B cell (primary cell): ENCODE measurements around the gene PPP1R13B. TPM values are rescaled to one million over a fixed set of nuclear protein-coding genes. Genes with fewer than 3 reads are reported as not detected.
A peak's percentile ranks its signal among the peaks of the same experiment; 100 is the strongest.

Experiments
- ATAC-seq: fragments of 200-7000 bp; cut with Tn5 transposase; one replicate; pipeline ENCODE4 v1.10.0; 2021; ENCODE audit warnings: low read depth, mild to moderate bottlenecking, moderate number of reproducible peaks, moderate library complexity
- CTCF ChIA-PET: fragments of 350-600 bp; sonication (Branson Sonifier 250); formaldehyde crosslinking; loops from one replicate; lab custom pipeline; 2021; ENCODE audit warnings: antibody characterized with exemption, inconsistent platforms; lab: Charles Lee
- POLR2A ChIA-PET: fragments of 350-600 bp; sonication (Branson Sonifier 250); formaldehyde crosslinking; loops from one replicate; lab custom pipeline; 2021; ENCODE audit warnings: antibody characterized with exemption; lab: Charles Lee
- DNase-seq: peaks from one replicate; pipeline ENCODE4 v3.0.0; 2013
- H2AFZ ChIP-seq: 2 replicates; pipeline ENCODE4 v1.6.1; 2012; ENCODE audit warnings: mild to moderate bottlenecking, low read depth, low read length; ENCODE audit not compliant: insufficient read depth, poor library complexity, severe bottlenecking
- H3K27ac ChIP-seq, 2 donors: 1 replicate in 1 of 2; 2 replicates in 1 of 2; pipeline ENCODE4 v1.5.1; 2012 to 2013; ENCODE audit warnings: low read length in 2 of 2, mild to moderate bottlenecking in 2 of 2, moderate library complexity in 1 of 2
- H3K27me3 ChIP-seq, 4 experiments: fragments of 200-600 bp in 1 of 4; sonication (generic) in 1 of 4; replicated peaks in 1 of 4; 1 replicate in 2 of 4; 2 replicates in 2 of 4; pipeline versions ENCODE4 v1.6.1 to v1.7.0; 2013 to 2016; ENCODE audit warnings: low read length in 3 of 4, mild to moderate bottlenecking in 2 of 4, mixed read lengths in 1 of 4, moderate library complexity in 1 of 4; ENCODE audit not compliant: insufficient read depth in 4 of 4, control insufficient read depth in 3 of 4; ENCODE audit errors: control extremely low read depth in 1 of 4
- H3K36me3 ChIP-seq, 2 experiments: replicated peaks in 1 of 2; 1 replicate in 1 of 2; 2 replicates in 1 of 2; pipeline versions ENCODE4 v1.6.1 to v1.7.1; 2013; ENCODE audit warnings: low read length in 1 of 2; ENCODE audit not compliant: insufficient read depth in 2 of 2, control insufficient read depth in 1 of 2; ENCODE audit errors: control extremely low read depth in 1 of 2, extremely low read depth in 1 of 2
- H3K4me1 ChIP-seq, 2 donors: fragments of 200-600 bp in 1 of 2; sonication (generic) in 1 of 2; 1 replicate in 1 of 2; 2 replicates in 1 of 2; pipeline versions ENCODE4 v1.5.1 to v1.6.1; 2013 to 2017; ENCODE audit warnings: low read length in 2 of 2; ENCODE audit not compliant: control insufficient read depth in 2 of 2, insufficient read depth in 2 of 2
- H3K4me2 ChIP-seq: replicated peaks from 2 replicates; pipeline ENCODE3; 2012; ENCODE audit warnings: mild to moderate bottlenecking, low read depth, low read length; ENCODE audit not compliant: poor library complexity, severe bottlenecking
- H3K4me3 ChIP-seq, 5 experiments: fragments of 200-600 bp in 1 of 5; sonication (generic) in 1 of 5; 1 replicate in 3 of 5; 2 replicates in 2 of 5; pipeline versions ENCODE4 v1.5.1 to v1.7.0; 2011 to 2016; ENCODE audit warnings: low read length in 4 of 5, mild to moderate bottlenecking in 4 of 5, low read depth in 2 of 5, control low read depth in 1 of 5, moderate library complexity in 1 of 5; ENCODE audit not compliant: insufficient read depth in 1 of 5; ENCODE audit errors: control extremely low read depth in 1 of 5, extremely low read depth in 1 of 5
- H3K79me2 ChIP-seq: fragments of 200-600 bp; sonication (generic); one replicate; pipeline ENCODE4 v1.6.0; 2016; ENCODE audit warnings: low read length; ENCODE audit not compliant: control insufficient read depth, insufficient read depth
- H3K9ac ChIP-seq: fragments of 200-600 bp; sonication (generic); 2 replicates; pipeline ENCODE4 v1.6.1; 2017; ENCODE audit warnings: mild to moderate bottlenecking, low read length, moderate library complexity
- H3K9me3 ChIP-seq, 3 donors: one replicate each; pipeline versions ENCODE4 v1.6.1 to v1.7.1; 2013; ENCODE audit warnings: low read length in 2 of 3; ENCODE audit not compliant: control insufficient read depth in 2 of 3, insufficient read depth in 1 of 3; ENCODE audit errors: control extremely low read depth in 1 of 3
- H4K20me1 ChIP-seq: 2 replicates; pipeline ENCODE4 v1.6.0; 2012; ENCODE audit warnings: mild to moderate bottlenecking, low read length; ENCODE audit not compliant: insufficient read depth, control insufficient read depth, poor library complexity, severe bottlenecking
- H3K27ac Mint-ChIP-seq: one replicate; pipeline ENCODE4 v1.8.0; 2021; ENCODE audit warnings: mixed read lengths
- H3K27me3 Mint-ChIP-seq: one replicate; pipeline ENCODE4 v1.8.0; 2021; ENCODE audit warnings: mixed read lengths
- H3K4me1 Mint-ChIP-seq: one replicate; pipeline ENCODE4 v1.8.0; 2021; ENCODE audit warnings: mixed read lengths
- H3K4me3 Mint-ChIP-seq: one replicate; pipeline ENCODE4 v1.8.0; 2021; ENCODE audit warnings: mixed read lengths
- H3K9me3 Mint-ChIP-seq: one replicate; pipeline ENCODE4 v1.8.0; 2022; ENCODE audit warnings: mixed read lengths; ENCODE audit not compliant: insufficient read depth
- CTCF ChIP-seq: fragments of 200-600 bp; IDR thresholded peaks from one replicate; pipeline ENCODE4 v1.8.0; 2022; ENCODE audit warnings: antibody characterized with exemption, mild to moderate bottlenecking
- EZH2 ChIP-seq: IDR thresholded peaks from 2 replicates; pipeline ENCODE4 v1.6.1; 2012; ENCODE audit warnings: borderline replicate concordance, low read depth, mild to moderate bottlenecking, moderate library complexity, low read length; ENCODE audit not compliant: insufficient read depth, poor library complexity, severe bottlenecking
- WGBS: methylation state at CpG from one replicate; pipeline ENCODE4 v1.1.5; 2013; ENCODE audit warnings: missing lambda C conversion rate; ENCODE audit not compliant: insufficient coverage; 5-methylcytosine and 5-hydroxymethylcytosine counted together
- intact Hi-C: fragments of 100-400 bp; cut with micrococcal nuclease; formaldehyde crosslinking; loops from one replicate; pipeline ENCODE4 v1.10.0; 2022
- polyA plus RNA-seq: library from polyadenylated mRNA; depleted of rRNA; stranded (reverse); fragments of >200 nt; gene quantifications from 2 replicates; pipeline ENCODE4 v1.2.3, GENCODE V29; 2012
- total RNA-seq, 2 donors: library from RNA; stranded (reverse); fragments of 120-200 nt in 1 of 2; gene quantifications; 1 replicate in 1 of 2; 2 replicates in 1 of 2; pipeline versions ENCODE4 v1.2.3 to v1.2.4, GENCODE V29; 2013 to 2022

PPP1R13B gene
- total and polyA plus RNA-seq, 2 donors (not counting 1 experiment from before 2014, with no cell fraction given): 10.1 to 27.7 TPM

GRCh38 chr14:103870891-103871595 lies 23.7 kb upstream of the PPP1R13B start:
- CTCF ChIA-PET: no interaction called here

More at GRCh38 chr14:103870891-103871595, 23.7 kb upstream of the PPP1R13B start:
- TF ChIP-seq CTCF (no peak), EZH2 (no peak)
- Mint-ChIP-seq H3K4me1 (peaks cover 7% of the 10 kb centered on the region), H3K4me3 (peak overlapping the region; percentile 66), H3K27me3 (no peaks in the 10 kb centered on the region), H3K27ac (no peak overlapping the region), H3K9me3 (no peaks in the 10 kb centered on the region)
- Histone ChIP-seq H3K36me3 (no peaks in the 10 kb centered on the region), H3K27me3 (peaks cover 0 to 2% (median 0%) of the 10 kb centered on the region in 4 experiments), H3K27ac (no peak overlapping the region), H3K9me3 (no peaks in the 10 kb centered on the region), H3K4me3 (peak overlapping the region in 1 of 5 experiments; percentile 71), H3K9ac (peak overlapping the region; percentile 73), H3K79me2 (no peaks in the 10 kb centered on the region), H2AFZ (peak overlapping the region; percentile 88), H3K4me2 (peak overlapping the region; percentile 82), H4K20me1 (no peaks in the 10 kb centered on the region), H3K4me1 (peaks cover 11 to 13% of the 10 kb centered on the region in 2 donors)
- POLR2A ChIA-PET: no interaction called here
- DNase-seq: no peak
- intact Hi-C loops: no loop called here
- WGBS: 83% methylated on average over 3 of the region's 8 CpGs
- ATAC-seq: no peak
